ENCODE results near the gene WRNIP1. TPM values are rescaled to one million over a fixed set of nuclear protein-coding genes. Genes with fewer than 3 reads are reported as not detected.
A peak's percentile ranks its signal among the peaks of the same experiment; 100 is the strongest.

Gene WRNIP1
- polyA plus RNA-seq (2011; rRNA removed) (28.0 and 35.2 TPM in 2 replicates), polyA minus RNA-seq (2011; rRNA and poly(A)+ RNA removed) (24.0 and 33.9 TPM in 2 replicates)

DNA sequence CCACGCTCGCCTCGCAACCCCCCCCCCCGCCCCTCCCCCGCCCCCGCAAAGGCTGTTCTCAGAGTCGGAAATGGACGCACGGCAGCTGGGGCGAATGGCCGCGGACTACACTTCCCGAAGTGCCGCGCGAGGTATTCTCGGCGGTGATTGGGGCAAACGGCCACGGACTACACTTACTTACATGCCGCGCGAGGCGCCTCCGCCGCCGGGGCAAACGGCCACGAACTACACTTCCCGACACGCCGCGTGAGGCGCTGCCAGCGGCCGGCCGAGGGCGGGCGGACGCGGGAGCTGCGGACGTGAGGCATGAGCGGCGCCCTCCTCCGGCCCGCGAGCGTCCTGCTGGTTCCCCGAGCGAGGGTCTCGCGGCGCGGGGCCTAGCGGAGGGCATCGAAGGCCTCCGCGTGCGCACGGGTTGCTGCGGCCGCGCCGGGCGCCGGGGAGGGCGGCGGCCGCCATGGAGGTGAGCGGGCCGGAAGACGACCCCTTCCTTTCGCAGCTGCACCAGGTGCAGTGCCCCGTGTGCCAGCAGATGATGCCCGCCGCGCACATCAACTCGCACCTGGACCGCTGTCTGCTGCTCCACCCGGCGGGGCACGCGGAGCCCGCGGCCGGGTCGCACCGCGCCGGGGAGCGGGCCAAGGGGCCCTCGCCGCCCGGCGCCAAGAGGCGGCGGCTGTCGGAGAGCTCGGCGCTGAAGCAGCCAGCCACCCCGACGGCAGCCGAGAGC, at the start of gene WRNIP1:
Gene WRNIP1 (plus strand): TSS at position 228 of the 730 bp plus-strand sequence. CDS start 230 bp downstream, at position 458.
- peak; percentile 98 for DNase-seq (ENCODE audit: low read depth, low spot score)
- ChIA-PET POLR2A (interaction anchor here (0.6 to 2.0 kb wide), 11 partner anchors 8 to 548 kb away, joined by 3 to 7 read pairs (median 4); partner anchors contain the start of gene SERPINB1), CTCF (interaction anchor here (0.6 to 5.8 kb wide), 5 partner anchors 8 to 76 kb away, joined by 3 to 46 read pairs (median 4); partner anchors contain the start of genes MYLK4 and SERPINB1)
- Histone ChIP-seq H3K27ac (ENCODE audit: low read depth, low read length) (peak within 1 kb of the TSS; percentile 92), H3K9me3 (ENCODE audit: control insufficient read depth, insufficient read depth, low read length) (peaks cover 7% of the 10 kb centered on the region; the same call in 1 of the 2 replicates), H3K27me3 (ENCODE audit: control insufficient read depth, insufficient read depth, low read length) (no peaks in the 10 kb centered on the region), H3K4me3 (ENCODE audit: low read depth, low read length) (peak within 1 kb of the TSS; percentile 91)
- TF ChIP-seq, protein P1, sequence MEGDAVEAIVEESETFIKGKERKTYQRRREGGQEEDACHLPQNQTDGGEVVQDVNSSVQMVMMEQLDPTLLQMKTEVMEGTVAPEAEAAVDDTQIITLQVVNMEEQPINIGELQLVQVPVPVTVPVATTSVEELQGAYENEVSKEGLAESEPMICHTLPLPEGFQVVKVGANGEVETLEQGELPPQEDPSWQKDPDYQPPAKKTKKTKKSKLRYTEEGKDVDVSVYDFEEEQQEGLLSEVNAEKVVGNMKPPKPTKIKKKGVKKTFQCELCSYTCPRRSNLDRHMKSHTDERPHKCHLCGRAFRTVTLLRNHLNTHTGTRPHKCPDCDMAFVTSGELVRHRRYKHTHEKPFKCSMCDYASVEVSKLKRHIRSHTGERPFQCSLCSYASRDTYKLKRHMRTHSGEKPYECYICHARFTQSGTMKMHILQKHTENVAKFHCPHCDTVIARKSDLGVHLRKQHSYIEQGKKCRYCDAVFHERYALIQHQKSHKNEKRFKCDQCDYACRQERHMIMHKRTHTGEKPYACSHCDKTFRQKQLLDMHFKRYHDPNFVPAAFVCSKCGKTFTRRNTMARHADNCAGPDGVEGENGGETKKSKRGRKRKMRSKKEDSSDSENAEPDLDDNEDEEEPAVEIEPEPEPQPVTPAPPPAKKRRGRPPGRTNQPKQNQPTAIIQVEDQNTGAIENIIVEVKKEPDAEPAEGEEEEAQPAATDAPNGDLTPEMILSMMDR (IDR thresholded peaks at IDR 0.05; ENCODE audit: low read depth, low read length), result peak; percentile 50

DNA sequence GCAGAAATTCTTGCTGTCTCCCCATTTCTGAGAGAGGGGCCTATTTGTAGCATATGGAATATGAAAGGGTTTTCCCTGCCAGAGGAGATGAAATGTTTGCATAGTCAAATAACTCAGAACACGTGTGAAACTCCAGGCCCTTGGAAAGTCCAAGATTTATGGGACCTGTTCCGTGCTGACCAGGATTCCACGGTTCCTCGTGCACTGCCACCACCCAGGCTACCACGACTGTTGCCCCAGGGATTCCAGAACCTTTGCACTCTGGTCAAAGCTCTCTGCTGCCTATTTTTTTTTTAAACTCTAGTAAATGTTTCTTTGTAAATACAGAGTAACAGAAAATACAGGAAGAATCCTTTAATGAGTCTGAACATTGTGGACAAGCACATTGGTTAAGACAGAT, 49.5 kb upstream of the WRNIP1 start:
- Histone ChIP-seq H3K27me3 (ENCODE audit: control insufficient read depth, insufficient read depth, low read length) (no peaks in the 10 kb centered on the region), H3K9me3 (ENCODE audit: control insufficient read depth, insufficient read depth, low read length) (no peaks in the 10 kb centered on the region), H3K27ac (ENCODE audit: low read depth, low read length) (no peak overlapping the region), H3K4me3 (ENCODE audit: low read depth, low read length) (no peak overlapping the region)
- no peak for DNase-seq (ENCODE audit: low read depth, low spot score)
- CTCF ChIA-PET, result interaction anchor here (1.0 kb wide), 1 partner anchor 23 kb away, joined by 3 read pairs; no protein-coding TSS in a partner anchor
- POLR2A ChIA-PET, result no interaction called here
- TF ChIP-seq, protein P1 (IDR thresholded peaks at IDR 0.05; ENCODE audit: low read depth, low read length), result no peak

DNA sequence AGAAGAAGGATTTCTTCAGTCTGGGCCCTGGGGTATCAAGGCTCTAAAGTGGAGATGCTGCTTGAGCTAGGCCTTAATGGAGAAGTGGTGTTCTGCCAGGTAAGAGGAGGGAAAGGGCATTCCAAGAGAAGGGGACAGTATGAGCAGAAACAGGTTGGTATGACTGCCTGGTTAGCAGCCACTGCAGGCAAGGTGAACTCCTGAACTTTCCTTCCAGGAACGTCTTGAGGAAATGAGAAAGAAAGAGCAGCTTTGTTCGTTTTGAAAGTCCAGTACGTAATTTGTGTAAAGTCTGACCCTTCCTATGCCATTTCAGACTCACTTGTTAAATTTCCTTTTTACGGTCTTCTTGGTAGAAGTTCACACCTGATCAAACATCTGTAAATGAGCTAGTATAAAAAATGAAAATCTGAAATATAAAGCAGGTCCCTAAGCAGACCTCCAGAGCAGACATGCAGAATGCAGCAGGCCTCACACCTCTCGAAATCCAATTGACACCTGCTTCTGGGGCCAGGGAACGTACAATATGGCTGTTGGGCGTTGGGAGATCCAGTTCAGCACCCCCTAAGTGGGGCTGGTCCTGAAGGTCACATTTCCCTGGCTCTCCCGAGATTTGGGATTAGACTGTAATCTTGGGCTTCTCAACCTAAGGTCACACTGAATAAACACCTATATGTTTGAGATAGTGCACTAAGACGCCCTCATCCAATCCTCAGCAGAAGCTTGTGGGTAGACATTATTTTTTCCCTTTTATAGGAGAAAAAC, 48.1 kb upstream of the WRNIP1 start:
- TF ChIP-seq, protein P1 (IDR thresholded peaks at IDR 0.05; ENCODE audit: low read depth, low read length), result no peak
- no peaks in the 10 kb centered on the region for H3K9me3 ChIP-seq (ENCODE audit: control insufficient read depth, insufficient read depth, low read length)
- no peak overlapping the region for H3K27ac ChIP-seq (ENCODE audit: low read depth, low read length)
- DNase-seq (ENCODE audit: low read depth, low spot score), result no peak
- no peak overlapping the region for H3K4me3 ChIP-seq (ENCODE audit: low read depth, low read length)
- CTCF ChIA-PET, result interaction anchor here (1.4 kb wide), 1 partner anchor 33 kb away, joined by 6 read pairs; no protein-coding TSS in a partner anchor
- no peaks in the 10 kb centered on the region for H3K27me3 ChIP-seq (ENCODE audit: control insufficient read depth, insufficient read depth, low read length)
- POLR2A ChIA-PET, result no interaction called here

DNA sequence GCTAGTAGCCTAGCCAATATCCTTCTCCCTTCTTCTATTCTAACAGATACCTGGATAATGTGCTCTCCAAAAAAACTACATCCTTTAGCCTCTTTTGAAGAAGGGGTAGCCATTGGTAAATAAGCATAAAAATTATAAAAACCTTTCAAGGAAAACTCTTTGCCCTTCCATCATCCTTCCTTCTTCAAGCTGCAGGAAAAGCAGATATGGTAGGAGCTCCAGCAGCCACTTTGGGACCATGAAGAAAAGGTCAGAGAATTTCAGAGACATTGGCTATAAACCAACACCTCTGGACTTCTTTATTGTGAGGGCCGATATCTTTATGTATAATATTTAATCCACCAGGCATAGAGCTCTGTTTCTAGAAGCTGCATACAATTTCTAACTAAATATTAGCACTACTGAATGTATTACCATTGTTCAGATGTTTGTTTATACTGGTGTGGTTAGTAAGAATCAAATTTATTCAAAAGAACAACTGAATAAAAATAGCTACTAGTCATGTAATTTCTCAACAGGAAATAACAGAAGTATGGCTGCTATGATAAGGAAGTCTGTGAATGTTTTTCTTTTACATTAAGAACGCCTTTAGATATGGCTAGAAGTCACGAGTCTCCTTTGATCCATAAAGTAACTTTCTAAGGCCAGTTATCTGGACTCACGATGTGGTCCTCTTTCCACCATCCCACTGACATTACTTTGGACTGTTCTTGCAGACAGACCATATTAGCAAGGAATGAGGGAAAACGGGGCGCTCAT, 46.7 kb upstream of the WRNIP1 start:
- ChIA-PET CTCF (interaction anchor here (0.6 to 1.3 kb wide), 3 partner anchors 19 to 83 kb away, joined by 4 to 9 read pairs (median 6); partner anchors contain the start of gene MYLK4), POLR2A (no interaction called here)
- no peak for DNase-seq (ENCODE audit: low read depth, low spot score)
- H3K27ac ChIP-seq (ENCODE audit: low read depth, low read length), result peak overlapping the region; percentile 49
- H3K27me3 ChIP-seq (ENCODE audit: control insufficient read depth, insufficient read depth, low read length), result no peaks in the 10 kb centered on the region
- TF ChIP-seq, protein P1 (IDR thresholded peaks at IDR 0.05; ENCODE audit: low read depth, low read length), result no peak
- no peak overlapping the region for H3K4me3 ChIP-seq (ENCODE audit: low read depth, low read length)
- H3K9me3 ChIP-seq (ENCODE audit: control insufficient read depth, insufficient read depth, low read length), result no peaks in the 10 kb centered on the region

Measured in AG04450 (cell line).